NCI-H748 treated with DMSO at 0.1 percent for 48 hours (cell line): ENCODE measurements around the gene RAB4A.
"Not testable (repeated sequence)": the region's sequence is repeated elsewhere in the genome, so short reads cannot be mapped to it uniquely, and the experiment has no call there.

Experiments
- DNase-seq: peaks from one replicate; lab custom pipeline; 2025; lab: John Stamatoyannopoulos, UW

Gene RAB4A

DNA sequence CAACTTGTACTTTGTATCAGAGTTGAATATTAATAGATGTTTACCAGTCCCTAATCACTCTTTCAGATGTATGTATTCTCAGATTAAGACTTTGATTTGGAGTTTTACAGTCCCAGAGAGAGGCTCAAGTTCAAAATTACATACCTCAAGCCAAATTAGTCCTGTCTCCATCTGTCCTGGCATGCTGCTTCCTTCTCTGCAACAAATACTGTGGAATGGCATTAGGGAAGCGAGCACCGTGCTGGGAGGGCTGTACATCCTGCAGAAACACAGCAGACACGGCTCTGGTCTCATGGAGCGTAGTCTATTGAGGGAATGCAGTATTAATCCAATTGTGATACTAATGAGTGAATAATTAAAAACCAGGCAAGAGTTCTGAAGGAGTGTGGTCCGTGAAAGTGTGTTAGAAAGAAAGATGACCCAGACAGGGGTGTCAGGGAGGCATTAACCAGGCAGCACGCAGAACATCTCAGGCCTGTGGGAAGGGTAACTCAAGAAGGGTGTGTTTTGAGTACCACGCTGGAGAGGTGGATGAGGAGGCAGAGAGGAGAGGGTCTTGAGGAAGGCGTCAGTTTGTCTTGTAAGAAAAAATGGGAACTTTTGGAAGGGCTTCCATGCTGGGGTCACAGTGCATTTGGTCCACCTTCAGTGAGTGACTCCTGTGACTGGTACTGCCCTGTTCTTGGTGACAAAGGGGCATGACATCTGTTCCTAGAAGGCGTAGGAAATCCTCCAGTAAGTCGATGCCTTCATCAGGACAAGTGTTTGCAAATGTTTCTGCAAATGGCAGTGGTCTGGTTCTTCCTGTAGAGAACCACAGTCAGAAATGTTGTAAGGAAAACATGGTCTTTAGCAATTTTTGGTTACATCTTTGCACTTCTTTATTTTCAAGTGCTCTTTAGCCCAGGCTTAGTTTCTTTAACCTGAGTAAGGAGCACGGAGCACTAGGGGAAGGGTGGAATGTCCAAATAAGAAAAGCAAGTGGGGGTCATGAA is 1.6 kb downstream of the RAB4A start:
- no peak for DNase-seq

DNA sequence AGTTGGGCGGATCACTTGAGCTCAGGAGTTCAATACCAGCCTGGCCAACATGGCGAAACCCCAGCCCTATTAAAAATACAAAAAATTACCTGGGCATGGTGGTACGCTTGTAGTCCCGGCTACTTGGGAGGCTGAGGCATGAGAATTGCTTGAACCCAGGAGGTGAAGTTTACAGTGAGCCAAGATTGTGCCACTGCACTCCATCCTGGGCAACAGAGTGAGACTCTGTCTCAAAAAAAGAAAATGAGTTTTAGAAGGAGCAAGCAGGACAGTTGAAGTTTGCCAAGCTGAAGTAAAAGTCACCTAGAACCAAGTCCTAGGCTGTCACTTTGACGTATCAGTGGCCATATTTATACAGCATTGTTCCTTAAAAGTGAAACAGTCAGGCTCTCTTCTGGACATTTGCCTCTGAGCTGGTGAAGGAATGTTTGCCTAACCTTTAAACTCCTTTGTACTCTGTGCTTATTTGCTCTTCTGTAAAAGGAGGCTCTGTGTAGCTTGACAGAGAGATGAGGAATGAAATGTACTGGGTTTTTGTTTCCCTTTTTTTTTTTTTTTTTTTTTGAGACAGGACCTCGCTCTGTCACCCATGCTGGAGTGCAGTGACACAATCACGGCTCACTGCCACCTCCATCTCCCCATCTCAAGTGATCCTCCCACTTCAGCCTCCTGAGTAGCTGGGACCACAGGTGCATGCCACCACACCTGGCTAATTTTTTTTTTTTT is 2.8 kb downstream of the RAB4A start:
- DNase-seq, result no peak

DNA sequence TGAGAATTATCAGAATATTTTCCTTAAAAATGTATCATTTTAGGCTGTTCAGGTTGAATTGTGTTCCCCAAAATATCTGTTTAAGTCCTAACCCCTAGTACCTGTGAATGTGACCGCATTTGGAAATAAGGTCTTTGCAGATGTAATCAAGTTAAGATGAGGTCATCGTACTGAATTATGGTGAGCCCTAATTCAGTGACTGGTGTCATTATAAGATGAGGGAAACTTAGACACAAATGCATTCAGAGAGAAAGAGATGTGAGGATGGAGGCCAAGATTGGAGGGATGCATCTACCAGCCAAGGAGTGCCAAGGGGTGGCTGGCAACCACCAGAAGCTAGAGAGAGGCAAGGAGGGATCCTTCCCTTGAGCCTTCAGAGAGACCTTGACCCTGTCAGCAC is 4.1 kb downstream of the RAB4A start:
- DNase-seq, result no peak

DNA sequence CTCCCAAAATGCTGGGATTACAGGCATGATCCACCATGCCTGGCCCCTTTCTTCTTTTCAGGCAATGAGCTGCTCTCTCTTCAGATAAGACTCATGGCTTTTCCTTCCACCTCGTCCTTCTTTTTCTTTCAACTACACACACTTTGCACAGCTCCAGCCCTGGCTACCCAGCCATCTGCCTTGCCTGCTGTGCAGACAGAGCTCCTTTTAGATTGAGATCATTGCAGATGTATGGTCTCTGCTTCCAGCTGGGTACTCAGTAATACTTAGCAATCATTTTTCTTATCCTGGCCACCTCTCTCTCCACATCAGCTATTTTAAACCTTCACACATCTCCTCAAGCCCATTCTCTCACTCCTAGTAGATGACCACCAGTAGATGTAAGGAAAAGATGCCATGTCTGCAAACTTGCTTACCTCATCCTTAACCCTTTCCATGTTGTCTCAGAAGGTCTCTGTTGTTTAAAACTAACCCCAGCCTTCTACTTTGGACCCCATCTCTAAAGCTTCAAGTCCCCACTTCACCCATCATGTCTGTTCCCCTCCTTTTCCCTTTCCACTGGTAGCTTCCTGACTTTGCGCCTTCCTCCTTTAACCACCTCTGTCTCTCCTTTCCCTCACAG is 7.3 kb downstream of the RAB4A start:
- no peak for DNase-seq

DNA sequence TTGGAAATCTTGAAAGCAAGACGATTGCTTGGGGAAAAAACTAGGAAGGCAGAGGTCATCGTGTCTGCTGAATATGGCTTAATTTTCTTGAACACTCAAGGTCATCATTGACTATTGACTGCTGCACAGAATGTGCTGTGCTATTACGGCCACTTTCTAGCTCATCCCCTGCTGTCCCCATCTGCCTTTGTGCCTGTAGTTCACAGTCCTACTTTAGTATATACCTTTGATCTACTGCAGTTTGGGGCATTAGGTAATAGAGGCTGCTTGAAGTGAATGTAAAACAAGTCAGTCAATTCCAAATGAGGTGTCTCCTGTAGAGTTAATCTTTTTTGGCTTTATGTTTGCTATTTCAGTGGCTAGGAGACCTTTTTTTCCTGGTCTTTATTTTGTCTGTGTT is 8.3 kb downstream of the RAB4A start:
- DNase-seq, result no peak

DNA sequence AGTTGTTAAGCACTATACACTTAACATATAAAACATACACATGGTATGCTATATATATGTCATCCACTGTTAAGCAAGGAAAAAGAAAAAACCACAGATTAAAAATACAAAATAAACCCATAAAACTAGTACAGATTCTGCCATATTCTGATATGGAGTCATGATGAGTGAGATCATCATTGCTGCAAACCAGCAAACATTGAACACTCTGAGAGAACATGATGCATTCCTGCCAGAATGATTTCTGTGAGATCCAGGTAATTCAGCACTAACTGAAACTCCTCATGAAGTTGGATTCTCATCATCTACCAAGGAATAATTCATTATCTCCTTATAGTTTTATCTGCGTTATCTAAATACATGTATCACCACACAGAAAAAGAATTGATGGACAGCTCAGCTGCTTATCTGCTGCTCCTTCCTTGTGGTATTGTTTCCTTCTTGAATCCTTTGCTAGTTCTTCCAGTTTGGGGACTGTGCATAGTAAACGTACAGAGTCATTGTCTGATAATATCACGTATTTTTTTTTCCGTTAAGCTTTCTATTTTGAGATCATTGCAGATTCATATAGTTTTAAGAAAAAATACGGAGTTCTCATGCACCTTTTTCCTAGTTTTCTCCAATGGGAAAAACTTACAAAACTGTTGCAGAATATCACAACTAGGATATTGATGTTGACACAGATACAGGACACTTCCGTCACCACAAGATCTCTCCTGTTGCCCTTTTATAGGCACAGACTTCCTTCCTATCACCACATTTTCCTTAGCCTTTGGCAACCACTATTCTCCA is 9.3 kb downstream of the RAB4A start:
- DNase-seq, result no peak

DNA sequence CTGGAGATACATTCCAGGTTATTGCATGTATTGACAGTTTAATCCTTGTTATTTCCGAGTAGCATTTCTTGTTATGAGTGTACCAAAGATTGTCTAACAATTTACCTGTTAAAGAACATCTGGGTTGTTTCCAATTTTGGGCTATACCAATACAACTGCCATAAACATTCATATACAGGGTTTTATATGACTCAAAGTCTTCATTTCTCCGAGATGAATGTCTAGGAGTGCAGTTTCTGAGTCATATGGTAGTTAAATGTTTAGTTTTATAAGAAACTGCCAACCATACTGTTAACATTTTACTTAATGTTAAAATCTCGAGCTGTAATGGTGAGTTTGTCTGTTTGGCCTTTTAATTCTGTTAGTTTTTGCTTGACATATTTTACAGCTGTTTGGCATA is 10.0 kb downstream of the RAB4A start:
- no peak for DNase-seq

DNA sequence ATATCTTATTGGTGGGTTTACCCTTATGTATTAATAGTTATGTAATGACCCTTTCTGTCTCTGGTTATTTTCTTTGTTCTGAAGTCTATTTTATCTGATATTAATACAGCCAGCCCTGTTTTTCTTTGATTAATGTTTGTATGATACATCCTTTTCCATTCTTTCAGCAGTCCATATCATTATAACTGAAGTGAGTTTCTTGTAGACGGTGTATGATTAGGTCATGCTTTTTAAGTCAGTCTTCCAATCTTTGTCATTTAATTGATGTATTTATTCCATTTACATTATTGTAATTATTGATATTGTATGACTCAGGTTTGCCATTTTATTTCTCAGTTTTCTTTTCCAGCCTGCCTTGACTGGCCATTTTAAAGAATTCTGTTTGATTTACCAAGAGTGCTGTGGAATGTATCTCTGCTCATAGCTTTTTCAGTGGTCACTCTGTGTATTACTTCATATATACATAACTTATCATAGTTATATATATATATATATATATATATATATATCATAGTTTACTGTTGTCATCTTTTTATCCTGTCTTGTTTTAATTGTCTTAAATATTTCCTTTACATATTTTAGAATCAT is 10.5 kb downstream of the RAB4A start:
- DNase-seq, result no peak

DNA sequence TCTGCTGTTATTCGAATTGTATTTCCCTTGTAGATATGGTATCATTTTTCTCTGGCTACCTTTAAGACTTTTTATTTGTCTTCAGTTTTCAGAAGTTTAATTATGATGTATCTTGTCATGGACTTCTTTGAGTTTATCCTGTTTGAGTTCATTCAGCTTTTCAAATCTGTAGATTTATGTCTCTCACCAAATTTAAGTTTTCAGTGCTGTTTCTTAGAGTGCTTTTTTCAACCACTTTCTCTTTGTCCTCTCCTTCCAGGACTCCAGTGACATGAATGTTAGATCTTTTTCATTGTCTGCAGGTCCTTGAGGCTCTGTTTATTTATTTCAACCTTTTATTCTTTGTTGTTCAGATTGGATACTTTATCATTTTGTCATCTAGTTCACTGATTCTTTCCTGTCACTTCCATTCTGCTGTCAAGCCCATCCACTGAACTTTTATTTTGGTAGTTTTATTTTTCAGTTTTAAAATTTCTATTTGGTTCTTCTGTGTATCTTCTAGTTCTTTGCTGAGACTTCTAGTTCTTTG is 11.4 kb downstream of the RAB4A start:
- no peak for DNase-seq

DNA sequence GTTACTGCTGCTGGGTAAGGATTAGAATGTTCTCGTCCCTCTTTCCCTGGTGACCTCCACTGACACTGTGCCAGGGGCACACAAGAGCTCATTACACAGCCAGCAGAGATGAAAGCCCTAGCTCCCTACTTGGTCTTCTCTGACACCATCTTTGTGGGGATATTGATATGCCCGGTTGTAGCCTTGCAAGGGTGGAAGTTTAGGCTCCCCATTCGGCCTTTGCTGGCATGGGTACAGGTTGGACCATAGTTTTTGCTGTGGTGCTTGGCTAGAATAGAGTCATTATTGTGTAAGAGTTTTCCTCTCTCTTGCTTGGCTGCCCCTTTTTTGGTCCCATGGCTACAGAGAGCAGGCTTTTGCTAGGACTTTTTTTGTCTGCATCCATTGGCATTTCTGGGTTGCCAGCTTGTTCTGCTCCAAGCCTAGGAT is 12.3 kb downstream of the RAB4A start:
- DNase-seq, result no peak

DNA sequence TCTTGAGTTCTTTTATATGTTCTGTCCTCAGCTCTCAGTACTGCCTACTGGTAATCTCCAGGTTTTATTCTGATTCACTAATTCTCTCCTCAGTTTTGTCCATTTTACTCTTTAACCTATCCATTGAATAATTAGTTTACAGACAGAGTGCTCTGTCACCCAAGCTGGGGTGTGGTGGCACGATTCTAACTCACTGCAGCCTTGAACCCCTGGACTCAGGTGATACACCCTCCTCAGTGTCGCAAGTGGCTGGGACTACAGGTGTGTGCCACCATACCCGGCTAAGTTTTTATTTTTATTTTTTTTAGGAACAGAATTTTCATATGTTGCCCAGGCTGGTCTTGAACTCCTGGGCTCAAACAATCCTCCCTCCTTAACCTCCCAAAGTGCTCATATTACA is 14.0 kb downstream of the RAB4A start:
- no peak for DNase-seq

DNA sequence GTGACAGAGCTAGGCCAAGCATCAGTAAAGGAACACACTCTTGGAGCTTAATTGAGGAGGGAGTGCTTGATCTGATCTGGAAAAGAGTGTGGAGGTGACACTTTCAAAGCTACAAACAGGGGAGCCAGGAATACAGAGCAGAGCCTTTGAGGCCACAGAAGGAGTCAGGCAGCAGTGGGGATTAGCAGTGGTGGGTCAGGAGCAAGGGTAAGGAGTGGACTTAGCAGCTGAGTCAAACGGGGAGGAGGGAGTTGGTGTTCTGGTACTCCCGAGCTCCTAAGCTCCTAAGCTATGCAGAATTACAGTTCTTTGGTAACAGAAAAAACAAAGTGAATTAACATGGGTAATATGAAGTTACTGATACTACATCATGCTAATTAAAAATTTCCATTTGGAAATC is 14.5 kb downstream of the RAB4A start:
- DNase-seq, result no peak

DNA sequence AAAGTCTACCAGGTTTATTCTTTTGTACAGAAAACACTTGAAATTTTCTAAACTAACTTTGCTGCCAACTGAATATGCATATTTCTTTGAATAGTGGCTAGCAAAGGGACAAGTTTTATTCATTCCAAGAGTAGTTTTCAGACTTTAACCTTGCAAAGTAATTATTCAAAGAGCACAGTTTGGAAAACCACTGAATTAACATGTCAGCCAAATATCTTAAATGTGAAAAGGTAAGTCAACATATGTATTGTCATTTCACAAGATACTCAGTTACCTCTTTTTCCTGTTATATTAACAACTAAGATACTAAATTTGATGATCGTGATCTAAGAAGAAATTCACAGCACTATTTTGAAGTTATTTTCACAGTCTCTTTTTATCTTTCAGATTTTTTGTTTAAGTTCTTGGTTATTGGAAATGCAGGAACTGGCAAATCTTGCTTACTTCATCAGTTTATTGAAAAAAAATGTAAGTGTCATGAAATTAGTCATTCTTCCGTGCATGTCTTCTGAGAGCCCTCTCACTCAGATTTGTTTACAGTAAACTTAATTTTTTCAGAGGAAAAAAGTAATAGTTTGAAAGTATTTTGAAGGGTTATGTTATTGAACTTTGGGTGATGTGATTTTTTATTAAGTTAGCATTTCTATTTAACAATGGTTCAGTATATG is 15.3 kb downstream of the RAB4A start:
- no peak for DNase-seq

DNA sequence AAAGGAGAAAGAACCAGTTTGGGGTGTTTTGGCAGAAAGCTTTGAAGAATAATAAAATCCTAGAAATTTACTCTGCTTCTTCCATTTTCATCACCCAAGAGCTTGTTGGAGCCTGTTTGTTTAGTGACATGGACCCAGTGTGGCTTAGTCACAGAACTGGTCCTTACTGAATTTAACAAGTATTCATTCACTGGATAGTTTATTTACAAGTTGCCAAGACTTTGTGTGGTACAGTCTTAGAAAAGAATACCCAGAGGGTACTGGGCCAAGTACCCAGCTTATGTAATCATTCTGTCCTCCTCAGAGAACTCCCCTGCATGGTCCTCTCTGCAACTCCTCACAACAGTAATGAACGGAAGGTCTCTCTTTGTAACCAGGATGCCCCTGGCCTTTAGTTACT is 16.4 kb downstream of the RAB4A start:
- DNase-seq, result no peak

DNA sequence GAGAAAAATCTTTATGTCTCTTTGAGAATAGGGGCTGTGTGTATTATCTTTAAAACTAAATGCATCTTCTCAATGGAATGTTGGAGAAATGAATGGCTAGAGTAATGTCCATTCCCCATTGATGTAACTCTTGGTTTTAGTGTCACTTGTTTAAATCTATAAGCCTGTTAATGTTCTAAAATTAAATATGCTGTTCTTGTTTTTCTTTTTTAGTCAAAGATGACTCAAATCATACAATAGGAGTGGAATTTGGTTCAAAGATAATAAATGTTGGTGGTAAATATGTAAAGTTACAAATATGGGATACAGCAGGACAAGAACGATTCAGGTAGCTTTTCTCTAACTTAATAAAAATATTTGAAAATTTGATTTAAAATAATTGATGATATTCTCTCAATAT is 17.6 kb downstream of the RAB4A start:
- DNase-seq, result no peak

DNA sequence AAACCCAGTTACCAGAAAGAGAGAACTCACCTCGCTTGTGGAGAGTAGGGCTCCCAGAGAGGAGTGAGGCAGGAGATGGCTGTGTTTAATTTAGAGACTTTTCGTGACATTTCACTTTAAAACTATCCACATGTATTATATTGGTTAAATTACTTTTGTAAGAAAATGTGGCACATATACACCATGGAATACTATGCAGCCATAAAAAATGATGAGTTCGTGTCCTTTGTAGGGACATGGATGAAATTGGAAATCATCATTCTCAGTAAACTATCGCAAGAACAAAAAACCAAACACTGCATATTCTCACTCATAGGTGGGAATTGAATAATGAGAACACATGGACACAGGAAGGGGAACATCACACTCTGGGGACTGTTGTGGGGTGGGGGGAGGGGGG is 20.8 kb downstream of the RAB4A start:
- not testable (repeated sequence) for DNase-seq

DNA sequence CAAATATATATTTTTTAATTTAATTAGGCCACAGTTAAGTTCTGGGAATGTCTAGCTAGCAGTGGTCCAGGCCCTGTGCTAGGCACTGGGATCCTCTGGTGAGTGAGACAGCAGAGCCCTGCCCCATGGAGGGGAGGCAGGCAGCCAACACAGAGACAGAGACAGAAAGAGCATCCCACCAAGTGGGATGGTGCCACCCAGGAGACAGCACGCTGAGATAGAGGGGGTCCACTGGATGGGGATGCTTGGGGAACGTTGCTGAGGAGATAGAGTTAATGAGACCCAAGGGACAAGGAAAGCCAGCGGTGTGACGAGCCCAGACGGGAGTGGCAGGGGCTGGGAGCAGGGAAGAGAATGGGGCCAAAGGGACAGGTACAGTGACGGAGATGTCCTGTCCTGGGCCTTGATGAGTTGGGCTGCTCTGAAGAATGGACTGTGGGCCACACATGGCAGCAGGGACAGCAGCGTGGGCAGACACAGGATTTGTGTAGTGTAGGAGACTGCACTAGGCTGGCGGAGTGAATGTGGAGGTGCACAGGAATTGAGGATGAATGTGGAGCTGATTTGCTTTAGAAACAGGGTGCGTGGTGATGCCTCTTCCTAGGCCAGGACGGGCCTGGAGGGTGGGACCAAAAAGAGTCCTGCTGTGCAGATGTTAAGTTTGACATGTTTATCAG is 22.8 kb downstream of the RAB4A start:
- DNase-seq, result no peak

DNA sequence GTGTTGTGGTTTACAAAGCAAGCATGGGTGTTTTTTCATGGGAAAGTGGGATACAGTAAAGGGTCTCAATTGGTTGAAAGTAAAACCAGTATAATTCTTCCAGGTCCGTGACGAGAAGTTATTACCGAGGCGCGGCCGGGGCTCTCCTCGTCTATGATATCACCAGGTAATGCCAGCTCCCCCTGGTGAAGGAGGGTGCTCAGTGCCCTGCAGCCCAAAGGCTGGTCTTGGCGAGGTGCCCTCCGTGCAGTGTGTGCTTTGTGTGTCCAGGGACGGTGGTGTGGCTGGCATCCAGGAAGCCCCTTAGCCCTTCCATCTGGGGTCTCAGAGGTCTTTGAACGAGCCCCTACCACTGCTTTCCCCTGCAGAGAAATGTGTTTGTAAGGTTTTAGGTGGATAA is 24.8 kb downstream of the RAB4A start:
- no peak for DNase-seq

DNA sequence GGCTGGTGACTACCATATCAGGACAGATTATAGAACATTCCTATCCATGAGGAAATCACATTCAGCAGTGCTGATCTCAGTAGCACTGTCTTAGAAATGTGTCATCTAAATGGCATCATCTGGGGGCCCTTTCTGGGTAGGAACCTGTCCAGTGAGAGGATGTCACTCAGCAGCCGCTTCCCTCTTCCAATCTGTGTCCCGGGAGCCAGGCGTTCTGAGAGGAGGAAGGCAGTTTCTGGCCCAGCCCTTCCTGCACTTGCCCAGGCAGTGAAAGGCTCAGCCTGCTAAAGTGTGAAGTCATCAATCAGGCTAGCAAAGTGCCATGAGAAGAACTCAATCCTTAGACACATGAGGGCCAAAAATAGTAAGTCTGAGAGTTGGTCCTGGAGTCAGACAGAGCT is 25.6 kb downstream of the RAB4A start:
- no peak for DNase-seq

DNA sequence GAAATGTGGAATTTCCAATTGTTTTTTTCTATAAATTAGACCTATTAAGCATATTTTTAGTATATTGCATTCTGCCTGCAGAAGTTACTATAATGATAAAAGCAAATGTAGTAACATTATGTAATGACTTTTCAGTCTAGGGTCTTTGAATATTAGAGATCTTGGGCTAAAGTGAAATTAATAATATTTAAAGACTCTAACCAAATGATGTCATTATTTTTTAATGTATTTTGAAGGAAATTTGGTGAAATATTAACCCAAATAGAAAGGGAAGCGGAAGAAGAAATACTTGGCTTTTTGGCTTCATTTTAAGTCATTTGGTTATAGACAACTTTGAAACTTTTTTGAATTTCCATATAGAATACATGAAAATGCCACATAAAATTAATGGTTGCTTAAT is 26.8 kb downstream of the RAB4A start:
- no peak for DNase-seq
